Neuronal stem cell (in vitro differentiated cells): Measurements from ENCODE around the gene PSAPL1.

Experiments used
- DNase-seq: peaks from one replicate; pipeline ENCODE4 v3.0.0-alpha.2; 2013; ENCODE audit warnings: low spot score
- H2AFZ ChIP-seq: one replicate; pipeline ENCODE4 v1.6.1; 2013; ENCODE audit warnings: mild to moderate bottlenecking, low read length, inconsistent platforms
- H2AK5ac ChIP-seq: 2 replicates; pipeline ENCODE4 v1.6.1; 2013; ENCODE audit warnings: low read depth, mild to moderate bottlenecking, inconsistent platforms, low read length, moderate library complexity, mixed read lengths
- H2BK120ac ChIP-seq: 2 replicates; pipeline ENCODE4 v1.6.1; 2013; ENCODE audit warnings: low read depth, mild to moderate bottlenecking, inconsistent platforms, low read length, moderate library complexity, mixed read lengths
- H2BK12ac ChIP-seq: one replicate; pipeline ENCODE4 v1.6.1; 2013; ENCODE audit warnings: low read length, inconsistent platforms
- H2BK15ac ChIP-seq: 2 replicates; pipeline ENCODE4 v1.6.1; 2013; ENCODE audit warnings: mild to moderate bottlenecking, low read length, inconsistent platforms, mixed read lengths
- H2BK5ac ChIP-seq: one replicate; pipeline ENCODE4 v1.6.1; 2013; ENCODE audit warnings: inconsistent platforms, mild to moderate bottlenecking, low read length, moderate library complexity
- H3K14ac ChIP-seq: one replicate; pipeline ENCODE4 v1.6.1; 2013; ENCODE audit warnings: low read length, inconsistent platforms
- H3K18ac ChIP-seq: 2 replicates; pipeline ENCODE4 v1.6.1; 2013; ENCODE audit warnings: low read length, inconsistent platforms
- H3K23ac ChIP-seq: 2 replicates; pipeline ENCODE4 v1.6.1; 2013; ENCODE audit warnings: low read depth, mild to moderate bottlenecking, mixed read lengths, low read length, inconsistent platforms; ENCODE audit not compliant: poor library complexity
- H3K27ac ChIP-seq: replicated peaks from 3 replicates; pipeline ENCODE4 v1.5.1; 2013; ENCODE audit warnings: low read length, inconsistent platforms
- H3K27me3 ChIP-seq, 3 experiments: 2 replicates each; pipeline ENCODE4 v1.6.1; 2013; ENCODE audit warnings: low read length in 3 of 3, mild to moderate bottlenecking in 2 of 3, inconsistent platforms in 1 of 3, low read depth in 1 of 3, mixed read lengths in 1 of 3, moderate library complexity in 1 of 3; ENCODE audit not compliant: control insufficient read depth in 3 of 3, insufficient read depth in 3 of 3
- H3K36me3 ChIP-seq, 2 donors: replicated peaks in 1 of 2; 2 replicates each; pipeline ENCODE4 v1.6.1; 2013; ENCODE audit warnings: low read length in 2 of 2; ENCODE audit not compliant: control insufficient read depth in 2 of 2, insufficient read depth in 2 of 2
- H3K4ac ChIP-seq: 2 replicates; pipeline ENCODE4 v1.6.1; 2013; ENCODE audit warnings: inconsistent platforms, mild to moderate bottlenecking, low read length, moderate library complexity
- H3K4me1 ChIP-seq, 2 donors: 1 replicate in 1 of 2; 2 replicates in 1 of 2; pipeline ENCODE4 v1.6.1; 2013; ENCODE audit warnings: low read length in 2 of 2, low read depth in 1 of 2; ENCODE audit not compliant: control insufficient read depth in 2 of 2, insufficient read depth in 1 of 2
- H3K4me2 ChIP-seq: one replicate; pipeline ENCODE4 v1.6.1; 2013; ENCODE audit warnings: mild to moderate bottlenecking, low read length, inconsistent platforms; ENCODE audit not compliant: insufficient read depth, poor library complexity, severe bottlenecking
- H3K4me3 ChIP-seq, 2 donors: 2 replicates each; pipeline ENCODE4 v1.5.1; 2013; ENCODE audit warnings: low read length in 2 of 2, mild to moderate bottlenecking in 2 of 2, inconsistent platforms in 1 of 2, moderate library complexity in 1 of 2
- H3K79me1 ChIP-seq: one replicate; pipeline ENCODE4 v1.6.1; 2013; ENCODE audit warnings: low read depth, mild to moderate bottlenecking, inconsistent platforms, low read length, moderate library complexity
- H3K9ac ChIP-seq: one replicate; pipeline ENCODE4 v1.6.1; 2013; ENCODE audit warnings: mild to moderate bottlenecking, low read depth, low read length, inconsistent platforms; ENCODE audit not compliant: poor library complexity
- H3K9me3 ChIP-seq, 2 donors: replicated peaks in 1 of 2; 2 replicates each; pipeline versions ENCODE3 to v1.6.1; 2013; ENCODE audit warnings: low read length in 2 of 2, mild to moderate bottlenecking in 2 of 2, inconsistent platforms in 1 of 2, low read depth in 1 of 2, mixed read lengths in 1 of 2, moderate library complexity in 1 of 2; ENCODE audit not compliant: control insufficient read depth in 2 of 2, insufficient read depth in 1 of 2
- H4K8ac ChIP-seq: one replicate; pipeline ENCODE4 v1.6.1; 2013; ENCODE audit warnings: low read depth, mild to moderate bottlenecking, inconsistent platforms, low read length, moderate library complexity
- H4K91ac ChIP-seq: one replicate; pipeline ENCODE4 v1.6.1; 2013; ENCODE audit warnings: low read length, low read depth, mild to moderate bottlenecking, inconsistent platforms; ENCODE audit not compliant: poor library complexity
- WGBS, 2 donors: extraction: QIAGEN DNeasy Blood & Tissue Kit; methylation state at CpG; one replicate each; pipeline ENCODE4 v1.1.7; 2013; ENCODE audit warnings: missing lambda C conversion rate in 2 of 2, mixed read lengths in 1 of 2; ENCODE audit not compliant: insufficient read length in 2 of 2, insufficient replicate concordance in 1 of 2; ENCODE audit errors: extremely low coverage in 2 of 2; 5-methylcytosine and 5-hydroxymethylcytosine counted together

PSAPL1 gene

GRCh38 chr4:7398788-7399439 lies 35.8 kb downstream of the PSAPL1 start:
- H3K4me3 ChIP-seq, result no peak overlapping the region
- no peak overlapping the region for H2BK5ac ChIP-seq
- no peak overlapping the region for H3K4ac ChIP-seq
- no peak overlapping the region for H4K8ac ChIP-seq
- H3K9me3 ChIP-seq, result peaks cover 0 to 2% of the 10 kb centered on the region in 2 donors
- no peak overlapping the region for H3K27ac ChIP-seq
- peak overlapping the region; percentile 57 for H2AK5ac ChIP-seq
- no peak overlapping the region for H4K91ac ChIP-seq
- no peak overlapping the region for H3K18ac ChIP-seq
- no peak overlapping the region for H3K4me2 ChIP-seq
- peak overlapping the region; percentile 73 for H3K14ac ChIP-seq
- no peak for DNase-seq
- H2AFZ ChIP-seq, result no peak overlapping the region
- no peak overlapping the region for H3K23ac ChIP-seq
- H3K36me3 ChIP-seq, result no peaks in the 10 kb centered on the region
- no CpG with 5 or more reads among the region's 8 CpGs for WGBS, 2 donors
- no peak overlapping the region for H3K9ac ChIP-seq
- no peak overlapping the region for H2BK120ac ChIP-seq
- H3K4me1 ChIP-seq, result peaks cover 0 to 20% of the 10 kb centered on the region in 2 donors
- H2BK12ac ChIP-seq, result no peak overlapping the region
- H2BK15ac ChIP-seq, result peak overlapping the region; percentile 33
- H3K79me1 ChIP-seq, result no peaks in the 10 kb centered on the region
- H3K27me3 ChIP-seq, result peaks cover 0 to 9% (median 0%) of the 10 kb centered on the region in 3 experiments

- Histone ChIP-seq H3K4me1 (peaks cover 0 to 20% of the 10 kb centered on the region in 2 donors), H2AK5ac (peak overlapping the region; percentile 63), H2BK5ac (peak overlapping the region; percentile 29), H3K18ac (peak overlapping the region; percentile 88), H4K91ac (no peak overlapping the region), H2BK12ac (no peak overlapping the region), H3K4me3 (no peak overlapping the region), H3K4me2 (no peak overlapping the region), H3K14ac (no peak overlapping the region), H2AFZ (no peak overlapping the region), H3K9ac (no peak overlapping the region), H3K9me3 (peaks cover 0 to under 1% of the 10 kb centered on the region in 2 donors), H3K27ac (no peak overlapping the region), H2BK15ac (peak overlapping the region; percentile 81), H3K4ac (no peak overlapping the region), H2BK120ac (no peak overlapping the region), H3K79me1 (no peaks in the 10 kb centered on the region), H4K8ac (no peak overlapping the region), H3K36me3 (no peaks in the 10 kb centered on the region), H3K23ac (no peak overlapping the region), H3K27me3 (peaks cover 0 to 12% (median 0%) of the 10 kb centered on the region in 3 experiments)
- no peak for DNase-seq
- WGBS, 2 donors, result no CpG with 5 or more reads among the region's 6 CpGs
These were observed 36.7 kb downstream of the PSAPL1 start for GRCh38 chr4:7398104-7398423.

GRCh38 chr4:7397206-7398103 lies 37.3 kb downstream of the PSAPL1 start:
- Histone ChIP-seq H3K4me3 (no peak overlapping the region), H3K18ac (peak overlapping the region; percentile 88), H3K23ac (no peak overlapping the region), H2AFZ (no peak overlapping the region), H2AK5ac (peak overlapping the region; percentile 63), H3K27ac (no peak overlapping the region), H2BK12ac (peak overlapping the region; percentile 30), H4K91ac (no peak overlapping the region), H2BK120ac (no peak overlapping the region), H3K4ac (peak overlapping the region; percentile 14), H3K9me3 (no peaks in the 10 kb centered on the region), H4K8ac (no peak overlapping the region), H3K4me1 (peaks cover 0 to 21% of the 10 kb centered on the region in 2 donors), H3K9ac (peak overlapping the region; percentile 44), H3K4me2 (no peak overlapping the region), H3K14ac (no peak overlapping the region), H3K79me1 (no peaks in the 10 kb centered on the region), H3K36me3 (no peaks in the 10 kb centered on the region), H2BK15ac (peak overlapping the region; percentile 81), H2BK5ac (peak overlapping the region; percentile 29), H3K27me3 (peaks cover 0 to 12% (median 0%) of the 10 kb centered on the region in 3 experiments)
- no CpG with 5 or more reads among the region's 24 CpGs for WGBS, 2 donors
- DNase-seq, result no peak
